ENCODE measurements around the gene PHETA1.

PHETA1 gene

GRCh38 chr12:111354511-111354910 lies 14.4 kb downstream of the PHETA1 start:
- no peaks in the 10 kb centered on the region for H3K9me2 ChIP-seq (replicated peaks; ENCODE audit: low read depth, low read length)
- H3F3A ChIP-seq (ENCODE audit: low read depth): no peaks in the 10 kb centered on the region
- no peak overlapping the region for H3K4me3 ChIP-seq (ENCODE audit: low read length, poor library complexity, severe bottlenecking)
- H3K9ac ChIP-seq (ENCODE audit: low read depth, low read length, poor library complexity, severe bottlenecking): no peak overlapping the region
- H3K27me3 ChIP-seq (ENCODE audit: insufficient read depth, low read length, poor library complexity, severe bottlenecking): no peaks in the 10 kb centered on the region
- no peaks in the 10 kb centered on the region for H3K79me2 ChIP-seq (ENCODE audit: insufficient read depth, low read length)
- TF ChIP-seq EZH2phosphoT487 (IDR thresholded peaks at IDR 0.05; ENCODE audit: borderline replicate concordance) (no peak), CTCF (conservative IDR thresholded peaks at IDR 0.05; ENCODE audit: low read length) (no peak)
- no peak overlapping the region for H3K4me2 ChIP-seq (ENCODE audit: low read depth, low read length, poor library complexity, severe bottlenecking)
- no peaks in the 10 kb centered on the region for H3K9me3 ChIP-seq (ENCODE audit: insufficient read depth, low read depth, low read length)
- no peaks in the 10 kb centered on the region for H3K4me1 ChIP-seq (ENCODE audit: insufficient read depth, low read length, poor library complexity, severe bottlenecking)
- H3K36me3 ChIP-seq (ENCODE audit: insufficient read depth, low read length): no peaks in the 10 kb centered on the region
- no peaks in the 10 kb centered on the region for H4K20me1 ChIP-seq (ENCODE audit: insufficient read depth, low read length, poor library complexity, severe bottlenecking)
- no peak overlapping the region for H2AFZ ChIP-seq (ENCODE audit: low read length)

GRCh38 chr12:111353603-111354295 lies 15.1 kb downstream of the PHETA1 start:
- Histone ChIP-seq H3K9me2 (replicated peaks; ENCODE audit: low read depth, low read length) (no peaks in the 10 kb centered on the region), H3K4me2 (ENCODE audit: low read depth, low read length, poor library complexity, severe bottlenecking) (no peak overlapping the region), H3K79me2 (ENCODE audit: insufficient read depth, low read length) (no peaks in the 10 kb centered on the region), H3K9ac (ENCODE audit: low read depth, low read length, poor library complexity, severe bottlenecking) (no peak overlapping the region), H3K4me3 (ENCODE audit: low read length, poor library complexity, severe bottlenecking) (no peak overlapping the region), H2AFZ (ENCODE audit: low read length) (no peak overlapping the region), H3K36me3 (ENCODE audit: insufficient read depth, low read length) (no peaks in the 10 kb centered on the region), H4K20me1 (ENCODE audit: insufficient read depth, low read length, poor library complexity, severe bottlenecking) (no peaks in the 10 kb centered on the region), H3K27me3 (ENCODE audit: insufficient read depth, low read length, poor library complexity, severe bottlenecking) (no peaks in the 10 kb centered on the region), H3F3A (ENCODE audit: low read depth) (no peaks in the 10 kb centered on the region), H3K4me1 (ENCODE audit: insufficient read depth, low read length, poor library complexity, severe bottlenecking) (no peaks in the 10 kb centered on the region), H3K9me3 (ENCODE audit: insufficient read depth, low read depth, low read length) (no peaks in the 10 kb centered on the region)
- TF ChIP-seq CTCF (conservative IDR thresholded peaks at IDR 0.05; ENCODE audit: low read length) (no peak), EZH2phosphoT487 (IDR thresholded peaks at IDR 0.05; ENCODE audit: borderline replicate concordance) (no peak)

- Histone ChIP-seq H3K9me3 (ENCODE audit: insufficient read depth, low read depth, low read length) (no peaks in the 10 kb centered on the region; the same call in 1 of the 2 replicates), H3K36me3 (ENCODE audit: insufficient read depth, low read length) (no peaks in the 10 kb centered on the region), H3K4me2 (ENCODE audit: low read depth, low read length, poor library complexity, severe bottlenecking) (no peak overlapping the region), H3K4me1 (ENCODE audit: insufficient read depth, low read length, poor library complexity, severe bottlenecking) (no peaks in the 10 kb centered on the region), H3F3A (ENCODE audit: low read depth) (no peaks in the 10 kb centered on the region), H2AFZ (ENCODE audit: low read length) (no peak overlapping the region), H3K79me2 (ENCODE audit: insufficient read depth, low read length) (no peaks in the 10 kb centered on the region), H3K27me3 (ENCODE audit: insufficient read depth, low read length, poor library complexity, severe bottlenecking) (no peaks in the 10 kb centered on the region), H3K9ac (ENCODE audit: low read depth, low read length, poor library complexity, severe bottlenecking) (no peak overlapping the region), H3K9me2 (replicated peaks; ENCODE audit: low read depth, low read length) (no peaks in the 10 kb centered on the region), H4K20me1 (ENCODE audit: insufficient read depth, low read length, poor library complexity, severe bottlenecking) (no peaks in the 10 kb centered on the region), H3K4me3 (ENCODE audit: low read length, poor library complexity, severe bottlenecking) (no peak overlapping the region)
- TF ChIP-seq CTCF (conservative IDR thresholded peaks at IDR 0.05; ENCODE audit: low read length) (no peak), EZH2phosphoT487 (IDR thresholded peaks at IDR 0.05; ENCODE audit: borderline replicate concordance) (no peak)
Measured at GRCh38 chr12:111353026-111353425, 15.9 kb downstream of the PHETA1 start.

Data from Loucy (cell line).